PC-3 (cell line): ENCODE data around the gene JAKMIP1. TPM values are rescaled to one million over a fixed set of nuclear protein-coding genes. Genes with fewer than 3 reads are reported as not detected.

Source experiments
- ATAC-seq: fragments of 200-7000 bp; cut with Tn5 transposase; 2 replicates; pipeline ENCODE4 v1.9.1; 2020; ENCODE audit warnings: mild to moderate bottlenecking, moderate library complexity
- BruUV-seq: library from RNA; stranded (reverse); fragments of 400-500 nt; replicated peaks from 2 replicates; lab custom pipeline; 2021; lab: Mats Ljungman, UMichigan
- CTCF ChIA-PET: fragments of 300-600 bp; sonication (Branson Sonifier 250); formaldehyde crosslinking; loops from one replicate; lab custom pipeline; 2022; ENCODE audit warnings: antibody characterized with exemption; lab: Charles Lee
- POLR2A ChIA-PET: fragments of 300-600 bp; sonication (Branson Sonifier 250); formaldehyde crosslinking; loops from one replicate; lab custom pipeline; 2022; ENCODE audit warnings: antibody characterized with exemption; ENCODE audit not compliant: unreplicated experiment; lab: Charles Lee
- DNase-seq: peaks from one replicate; pipeline ENCODE4 v3.0.0-alpha.2; 2015
- H2AFZ ChIP-seq: fragments of 300-600 bp; sonication (generic); 2 replicates; pipeline ENCODE4 v1.6.0; 2016; ENCODE audit warnings: antibody characterized with exemption, low read length
- H3F3A ChIP-seq: fragments of 300-600 bp; sonication (generic); one replicate; pipeline ENCODE4 v1.6.0; 2017; ENCODE audit warnings: antibody characterized with exemption, low read length, control low read depth, mild to moderate bottlenecking; ENCODE audit not compliant: unreplicated experiment
- H3K27ac ChIP-seq: fragments of 300-600 bp; sonication (generic); 2 replicates; pipeline ENCODE4 v1.5.1; 2016; ENCODE audit warnings: mild to moderate bottlenecking, low read length
- H3K27me3 ChIP-seq: fragments of 300-600 bp; sonication (generic); 2 replicates; pipeline ENCODE4 v1.6.1; 2016; ENCODE audit warnings: low read length, mixed read lengths
- H3K36me3 ChIP-seq: fragments of 300-600 bp; sonication (generic); 2 replicates; pipeline ENCODE4 v1.6.1; 2016; ENCODE audit warnings: low read depth, mixed run types, low read length, mixed read lengths
- H3K4me1 ChIP-seq: fragments of 300-600 bp; sonication (generic); 2 replicates; pipeline ENCODE4 v1.5.1; 2016; ENCODE audit warnings: low read length; ENCODE audit not compliant: insufficient read depth
- H3K4me2 ChIP-seq: fragments of 300-600 bp; sonication (generic); 2 replicates; pipeline ENCODE4 v1.6.0; 2016; ENCODE audit warnings: low read length
- H3K4me3 ChIP-seq: fragments of 300-600 bp; sonication (generic); 2 replicates; pipeline ENCODE4 v1.5.1; 2016; ENCODE audit warnings: mild to moderate bottlenecking, low read length, mixed read lengths
- H3K79me2 ChIP-seq: fragments of 300-600 bp; sonication (generic); 2 replicates; pipeline ENCODE4 v1.6.1; 2017; ENCODE audit warnings: low read length, mixed read lengths
- H3K9ac ChIP-seq: fragments of 300-600 bp; sonication (generic); 2 replicates; pipeline ENCODE4 v1.6.0; 2016; ENCODE audit warnings: mild to moderate bottlenecking, low read length
- H3K9me2 ChIP-seq: fragments of 300-600 bp; sonication (generic); replicated peaks from 2 replicates; pipeline ENCODE4 v1.6.1; 2016; ENCODE audit warnings: mixed run types, low read length, mixed read lengths
- H3K9me3 ChIP-seq: fragments of 300-600 bp; sonication (generic); 2 replicates; pipeline ENCODE4 v1.6.1; 2016; ENCODE audit warnings: low read length, mixed read lengths
- H4K20me1 ChIP-seq: fragments of 300-600 bp; sonication (generic); 2 replicates; pipeline ENCODE4 v1.6.1; 2016; ENCODE audit warnings: low read length, mixed read lengths
- CTCF ChIP-seq: fragments of 300-600 bp; sonication (generic); conservative IDR thresholded peaks from 2 replicates; pipeline ENCODE4 v1.5.1; 2017; ENCODE audit warnings: antibody characterized with exemption, low read depth, mild to moderate bottlenecking, low read length
- EZH2 ChIP-seq: fragments of 300-600 bp; sonication (generic); IDR thresholded peaks from one replicate; pipeline ENCODE4 v1.6.1; 2017; ENCODE audit warnings: antibody characterized with exemption, mild to moderate bottlenecking, low read length; ENCODE audit not compliant: unreplicated experiment
- EZH2phosphoT487 ChIP-seq: fragments of 300-600 bp; sonication (generic); IDR thresholded peaks from 2 replicates; pipeline ENCODE4 v1.6.1; 2018; ENCODE audit warnings: mild to moderate bottlenecking, antibody characterized with exemption, low read length, borderline replicate concordance
- intact Hi-C: fragments of 100-400 bp; cut with micrococcal nuclease; formaldehyde crosslinking; loops from 2 replicates; pipeline ENCODE4 v1.9.0; 2023
- total RNA-seq: library from RNA; depleted of rRNA; stranded (reverse); fragments of >200 nt; gene quantifications from 2 replicates; pipeline ENCODE4 v1.2.3, GENCODE V29; 2014

The JAKMIP1 gene
- total RNA-seq, 1 experiment from 2014 or later: 0.04 TPM

- Histone ChIP-seq H3K9me2 (no peaks in the 10 kb centered on the region), H3K4me3 (no peak overlapping the region), H2AFZ (no peak overlapping the region), H3K36me3 (no peaks in the 10 kb centered on the region), H3K9ac (no peak overlapping the region), H3K4me2 (no peak overlapping the region), H3K27me3 (no peaks in the 10 kb centered on the region), H3K27ac (no peak overlapping the region), H3K9me3 (no peaks in the 10 kb centered on the region), H3K79me2 (no peaks in the 10 kb centered on the region), H3K4me1 (no peaks in the 10 kb centered on the region), H4K20me1 (no peaks in the 10 kb centered on the region), H3F3A (no peaks in the 10 kb centered on the region)
- ChIA-PET POLR2A (no interaction called here), CTCF (no interaction called here)
- intact Hi-C loops: no loop called here
- no peak for DNase-seq
- no peak for ATAC-seq
- BruUV-seq: no TSS peak
- no peak for TF ChIP-seq EZH2
- TF ChIP-seq CTCF: no peak
- TF ChIP-seq EZH2phosphoT487: no peak
These were observed 77.2 kb downstream of the JAKMIP1 start for GRCh38 chr4:6123116-6123515.

- Histone ChIP-seq H3K27ac (no peak overlapping the region), H3K9me3 (no peaks in the 10 kb centered on the region), H3K4me3 (no peak overlapping the region), H3F3A (no peaks in the 10 kb centered on the region), H3K79me2 (no peaks in the 10 kb centered on the region), H3K9ac (no peak overlapping the region), H3K27me3 (no peaks in the 10 kb centered on the region), H3K36me3 (no peaks in the 10 kb centered on the region), H3K4me2 (no peak overlapping the region), H2AFZ (no peak overlapping the region), H4K20me1 (no peaks in the 10 kb centered on the region), H3K9me2 (no peaks in the 10 kb centered on the region), H3K4me1 (no peaks in the 10 kb centered on the region)
- intact Hi-C loops: no loop called here
- ATAC-seq: no peak
- ChIA-PET CTCF (no interaction called here), POLR2A (no interaction called here)
- no peak for TF ChIP-seq CTCF
- no peak for TF ChIP-seq EZH2phosphoT487
- TF ChIP-seq EZH2: no peak
- DNase-seq: no peak
- no TSS peak for BruUV-seq
These were observed 77.9 kb downstream of the JAKMIP1 start for GRCh38 chr4:6122496-6122895.

- no peaks in the 10 kb centered on the region for H3K79me2 ChIP-seq
- POLR2A ChIA-PET: no interaction called here
- ATAC-seq: no peak
These were observed 78.4 kb downstream of the JAKMIP1 start for GRCh38 chr4:6121941-6122340.

More at GRCh38 chr4:6121941-6122340, 78.4 kb downstream of the JAKMIP1 start:
- H3K4me1 ChIP-seq: no peaks in the 10 kb centered on the region
- H3K27ac ChIP-seq: no peak overlapping the region
- H3K4me2 ChIP-seq: no peak overlapping the region
- H3F3A ChIP-seq: no peaks in the 10 kb centered on the region
- no peak for DNase-seq
- H3K27me3 ChIP-seq: no peaks in the 10 kb centered on the region
- H3K36me3 ChIP-seq: no peaks in the 10 kb centered on the region
- no peak for TF ChIP-seq EZH2
- TF ChIP-seq EZH2phosphoT487: no peak
- no peak for TF ChIP-seq CTCF
- no peak overlapping the region for H3K9ac ChIP-seq
- no peaks in the 10 kb centered on the region for H3K9me2 ChIP-seq
- no peak overlapping the region for H3K4me3 ChIP-seq
- intact Hi-C loops: no loop called here
- CTCF ChIA-PET: no interaction called here
- no peaks in the 10 kb centered on the region for H4K20me1 ChIP-seq
- no peaks in the 10 kb centered on the region for H3K9me3 ChIP-seq
- H2AFZ ChIP-seq: no peak overlapping the region
- no TSS peak for BruUV-seq
